Measurements from ENCODE around the gene TPGS1. TPM values are rescaled to one million over a fixed set of nuclear protein-coding genes. Genes with fewer than 3 reads are reported as not detected.

Gene TPGS1
- total RNA-seq, 5 donors from 2014 or later (not counting 1 experiment from before 2014, with no cell fraction given): 22.2 to 44.4 (median 39.4) TPM

DNA sequence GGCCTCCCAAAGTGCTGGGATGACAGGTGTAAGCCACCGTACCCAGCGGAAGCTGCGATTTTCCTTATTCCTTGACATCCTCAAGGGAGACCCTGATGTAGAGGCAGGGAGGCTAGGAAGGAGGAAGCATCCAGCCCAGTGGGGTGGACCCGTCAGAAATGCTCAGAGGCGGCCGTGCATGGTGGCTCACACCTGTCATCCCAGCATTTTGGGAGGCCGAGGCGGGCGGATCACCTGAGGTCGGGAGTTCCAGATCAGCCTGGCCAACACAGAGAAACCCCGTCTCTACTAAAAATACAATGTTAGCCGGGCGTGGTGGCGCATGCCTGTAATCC is 48.1 kb downstream of the TPGS1 start:
- Mint-ChIP-seq H3K4me1 (peaks cover 2 to 6% (median 3%) of the 10 kb centered on the region in 3 donors), H3K27ac (no peak overlapping the region), H3K9me3 (no peaks in the 10 kb centered on the region), H3K4me3 (no peak overlapping the region), H3K27me3 (no peaks in the 10 kb centered on the region), H3K36me3 (no peaks in the 10 kb centered on the region)
- no CpG with 5 or more reads among the region's 14 CpGs for WGBS (ENCODE audit: insufficient coverage)
- H3K36me3 ChIP-seq (ENCODE audit: control insufficient read depth in 2 of 2, extremely low read depth in 1 of 2, insufficient read depth in 1 of 2, low read length in 1 of 2): no peaks in the 10 kb centered on the region
- H3K4me1 ChIP-seq (ENCODE audit: control insufficient read depth in 1 of 2, extremely low read depth in 1 of 2, insufficient read depth in 2 of 2, low read length in 2 of 2): peaks cover 0 to 12% of the 10 kb centered on the region in 2 experiments
- no peak overlapping the region for H3K4me3 ChIP-seq (ENCODE audit: control insufficient read depth in 1 of 2, extremely low read depth in 1 of 2, low read length in 1 of 2)
- H3K27me3 ChIP-seq (replicated peaks in 1 of 2; ENCODE audit: control insufficient read depth in 2 of 2, extremely low read depth in 1 of 2, insufficient read depth in 2 of 2, low read length in 1 of 2): no peaks in the 10 kb centered on the region
- H3K9me3 ChIP-seq: no peaks in the 10 kb centered on the region
- POLR2A ChIA-PET: interaction anchor here (0.6 to 0.7 kb wide), 2 partner anchors 10 to 40 kb away, joined by 6 to 12 read pairs; no protein-coding TSS in a partner anchor
- H3K27ac ChIP-seq (ENCODE audit: low read length): no peak overlapping the region
- DNase-seq: no peak
- no peak for ATAC-seq (replicated peaks in 1 of 4)
- CTCF ChIA-PET: no interaction called here

- Mint-ChIP-seq H3K36me3 (no peaks in the 10 kb centered on the region), H3K9me3 (no peaks in the 10 kb centered on the region), H3K4me1 (peaks cover 0 to under 1% (median 0%) of the 10 kb centered on the region in 3 donors), H3K27me3 (no peaks in the 10 kb centered on the region), H3K4me3 (no peak overlapping the region), H3K27ac (no peak overlapping the region)
- WGBS (ENCODE audit: insufficient coverage): 87% methylated on average over 31 of the region's 31 CpGs
- Histone ChIP-seq H3K9me3 (no peaks in the 10 kb centered on the region), H3K27me3 (replicated peaks in 1 of 2; ENCODE audit: control insufficient read depth in 2 of 2, extremely low read depth in 1 of 2, insufficient read depth in 2 of 2, low read length in 1 of 2) (no peaks in the 10 kb centered on the region), H3K36me3 (ENCODE audit: control insufficient read depth in 2 of 2, extremely low read depth in 1 of 2, insufficient read depth in 1 of 2, low read length in 1 of 2) (no peaks in the 10 kb centered on the region), H3K27ac (ENCODE audit: low read length) (no peak overlapping the region), H3K4me3 (ENCODE audit: control insufficient read depth in 1 of 2, extremely low read depth in 1 of 2, low read length in 1 of 2) (no peak overlapping the region), H3K4me1 (ENCODE audit: control insufficient read depth in 1 of 2, extremely low read depth in 1 of 2, insufficient read depth in 2 of 2, low read length in 2 of 2) (peaks cover 0 to 8% of the 10 kb centered on the region in 2 experiments)
- ATAC-seq (replicated peaks in 1 of 4): no peak
- no peak for DNase-seq
- ChIA-PET CTCF (interaction anchor here in 1 of 2 donors (0.6 kb wide), 1 partner anchor 53 kb away, joined by 3 read pairs; no protein-coding TSS in a partner anchor), POLR2A (no interaction called here)
Observed at GRCh38 chr19:556611-557382, 49.5 kb downstream of the TPGS1 start.

- no peaks in the 10 kb centered on the region for H3K9me3 Mint-ChIP-seq
- Histone ChIP-seq H3K27me3 (replicated peaks in 1 of 2; ENCODE audit: control insufficient read depth in 2 of 2, extremely low read depth in 1 of 2, insufficient read depth in 2 of 2, low read length in 1 of 2) (no peaks in the 10 kb centered on the region), H3K4me1 (ENCODE audit: control insufficient read depth in 1 of 2, extremely low read depth in 1 of 2, insufficient read depth in 2 of 2, low read length in 2 of 2) (peaks cover 0 to 8% of the 10 kb centered on the region in 2 experiments), H3K36me3 (ENCODE audit: control insufficient read depth in 2 of 2, extremely low read depth in 1 of 2, insufficient read depth in 1 of 2, low read length in 1 of 2) (no peaks in the 10 kb centered on the region), H3K4me3 (ENCODE audit: control insufficient read depth in 1 of 2, extremely low read depth in 1 of 2, low read length in 1 of 2) (no peak overlapping the region), H3K27ac (ENCODE audit: low read length) (no peak overlapping the region), H3K9me3 (no peaks in the 10 kb centered on the region)
- WGBS (ENCODE audit: insufficient coverage): 71% methylated on average over 9 of the region's 21 CpGs
- DNase-seq (no peak), ATAC-seq (replicated peaks in 1 of 4) (no peak)
- H3K36me3 Mint-ChIP-seq: no peaks in the 10 kb centered on the region
- H3K27me3 Mint-ChIP-seq: no peaks in the 10 kb centered on the region
- ChIA-PET POLR2A (no interaction called here), CTCF (no interaction called here)
- no peak overlapping the region for H3K27ac Mint-ChIP-seq
- no peaks in the 10 kb centered on the region for H3K4me1 Mint-ChIP-seq
- no peak overlapping the region for H3K4me3 Mint-ChIP-seq
Observed at GRCh38 chr19:558770-559439, 51.6 kb downstream of the TPGS1 start.

- POLR2A ChIA-PET: no interaction called here
- no peaks in the 10 kb centered on the region for H3K9me3 ChIP-seq
- no peaks in the 10 kb centered on the region for H3K36me3 Mint-ChIP-seq
- no CpG with 5 or more reads among the region's 12 CpGs for WGBS (ENCODE audit: insufficient coverage)
- H3K4me3 ChIP-seq (ENCODE audit: control insufficient read depth in 1 of 2, extremely low read depth in 1 of 2, low read length in 1 of 2): no peak overlapping the region
- peaks cover 0 to 8% of the 10 kb centered on the region in 2 experiments for H3K4me1 ChIP-seq (ENCODE audit: control insufficient read depth in 1 of 2, extremely low read depth in 1 of 2, insufficient read depth in 2 of 2, low read length in 2 of 2)
- DNase-seq (no peak), ATAC-seq (replicated peaks in 1 of 4) (no peak)
- H3K27ac Mint-ChIP-seq: no peak overlapping the region
- no peaks in the 10 kb centered on the region for H3K36me3 ChIP-seq (ENCODE audit: control insufficient read depth in 2 of 2, extremely low read depth in 1 of 2, insufficient read depth in 1 of 2, low read length in 1 of 2)
- H3K9me3 Mint-ChIP-seq: no peaks in the 10 kb centered on the region
- no peaks in the 10 kb centered on the region for H3K4me1 Mint-ChIP-seq
- H3K27me3 Mint-ChIP-seq: no peaks in the 10 kb centered on the region
- CTCF ChIA-PET: no interaction called here
- H3K27me3 ChIP-seq (replicated peaks in 1 of 2; ENCODE audit: control insufficient read depth in 2 of 2, extremely low read depth in 1 of 2, insufficient read depth in 2 of 2, low read length in 1 of 2): no peaks in the 10 kb centered on the region
- H3K27ac ChIP-seq (ENCODE audit: low read length): no peak overlapping the region
- no peak overlapping the region for H3K4me3 Mint-ChIP-seq
Observed at GRCh38 chr19:560121-560520, 52.8 kb downstream of the TPGS1 start.

GRCh38 chr19:566403-566802 is 59.1 kb downstream of the TPGS1 start:
- H3K27me3 Mint-ChIP-seq: no peaks in the 10 kb centered on the region
- H3K9me3 Mint-ChIP-seq: no peaks in the 10 kb centered on the region
- DNase-seq (peak in 1 of 35 experiments; percentile 7), ATAC-seq (replicated peaks in 1 of 4) (no peak)
- 94% methylated on average over 12 of the region's 19 CpGs for WGBS (ENCODE audit: insufficient coverage)
- no peak overlapping the region for H3K27ac ChIP-seq (ENCODE audit: low read length)
- H3K36me3 ChIP-seq (ENCODE audit: control insufficient read depth in 2 of 2, extremely low read depth in 1 of 2, insufficient read depth in 1 of 2, low read length in 1 of 2): no peaks in the 10 kb centered on the region
- H3K36me3 Mint-ChIP-seq: no peaks in the 10 kb centered on the region
- no peaks in the 10 kb centered on the region for H3K9me3 ChIP-seq
- H3K27me3 ChIP-seq (replicated peaks in 1 of 2; ENCODE audit: control insufficient read depth in 2 of 2, extremely low read depth in 1 of 2, insufficient read depth in 2 of 2, low read length in 1 of 2): no peaks in the 10 kb centered on the region
- H3K27ac Mint-ChIP-seq: no peak overlapping the region
- H3K4me3 ChIP-seq (ENCODE audit: control insufficient read depth in 1 of 2, extremely low read depth in 1 of 2, low read length in 1 of 2): no peak overlapping the region
- peaks cover 4 to 10% of the 10 kb centered on the region in 2 experiments for H3K4me1 ChIP-seq (ENCODE audit: control insufficient read depth in 1 of 2, extremely low read depth in 1 of 2, insufficient read depth in 2 of 2, low read length in 2 of 2)
- ChIA-PET CTCF (interaction anchor here in 1 of 2 donors (0.6 kb wide), 1 partner anchor 88 kb away, joined by 8 read pairs; no protein-coding TSS in a partner anchor), POLR2A (no interaction called here)
- H3K4me3 Mint-ChIP-seq: no peak overlapping the region
- peaks cover 7 to 11% (median 11%) of the 10 kb centered on the region in 3 donors for H3K4me1 Mint-ChIP-seq

- POLR2A ChIA-PET: no interaction called here
- Mint-ChIP-seq H3K27me3 (no peaks in the 10 kb centered on the region), H3K27ac (no peak overlapping the region), H3K36me3 (no peaks in the 10 kb centered on the region), H3K4me3 (no peak overlapping the region), H3K4me1 (peaks cover 10 to 14% (median 11%) of the 10 kb centered on the region in 3 donors), H3K9me3 (no peaks in the 10 kb centered on the region)
- Histone ChIP-seq H3K36me3 (ENCODE audit: control insufficient read depth in 2 of 2, extremely low read depth in 1 of 2, insufficient read depth in 1 of 2, low read length in 1 of 2) (no peaks in the 10 kb centered on the region), H3K4me1 (ENCODE audit: control insufficient read depth in 1 of 2, extremely low read depth in 1 of 2, insufficient read depth in 2 of 2, low read length in 2 of 2) (peaks cover 4 to 14% of the 10 kb centered on the region in 2 experiments), H3K27ac (ENCODE audit: low read length) (no peak overlapping the region), H3K27me3 (replicated peaks in 1 of 2; ENCODE audit: control insufficient read depth in 2 of 2, extremely low read depth in 1 of 2, insufficient read depth in 2 of 2, low read length in 1 of 2) (no peaks in the 10 kb centered on the region), H3K9me3 (no peaks in the 10 kb centered on the region), H3K4me3 (ENCODE audit: control insufficient read depth in 1 of 2, extremely low read depth in 1 of 2, low read length in 1 of 2) (no peak overlapping the region)
- ATAC-seq (replicated peaks in 1 of 4) (no peak), DNase-seq (no peak)
- CTCF ChIA-PET: interaction anchor here in 1 of 2 donors (0.6 kb wide), 1 partner anchor 88 kb away, joined by 8 read pairs; no protein-coding TSS in a partner anchor
- 96% methylated on average over 11 of the region's 16 CpGs for WGBS (ENCODE audit: insufficient coverage)
Observed at GRCh38 chr19:566844-567243, 59.5 kb downstream of the TPGS1 start.
